HEK293T (cell line): Measurements from ENCODE around the gene PDCD2L.
"Not testable (repeated sequence)": the region's sequence is repeated elsewhere in the genome, so short reads cannot be mapped to it uniquely, and the experiment has no call there.

Experiments
- CTCF ChIA-PET: fragments of 350-600 bp; formaldehyde crosslinking; extraction: SDS; loops from one replicate; lab custom pipeline; 2021; ENCODE audit warnings: antibody characterized with exemption, inconsistent platforms; lab: Yijun Ruan, JAX
- POLR2A ChIA-PET: fragments of 350-600 bp; formaldehyde crosslinking; extraction: SDS; loops from one replicate; lab custom pipeline; 2020; ENCODE audit warnings: antibody characterized with exemption, inconsistent platforms; lab: Yijun Ruan, JAX
- DNase-seq: peaks from one replicate; pipeline ENCODE4 v3.0.0; 2012; ENCODE audit warnings: mixed read lengths; ENCODE audit errors: extremely low spot score
- ARNT ChIP-seq: fragments of 450-650 bp; IDR thresholded peaks from 2 replicates; pipeline ENCODE4 v1.6.1; 2017; ENCODE audit warnings: mild to moderate bottlenecking
- BHLHE40 ChIP-seq: fragments of 450-650 bp; IDR thresholded peaks from 2 replicates; pipeline ENCODE4 v1.6.1; 2016; ENCODE audit warnings: mild to moderate bottlenecking, moderate library complexity, borderline replicate concordance
- CTBP1 ChIP-seq: fragments of 450-650 bp; IDR thresholded peaks from 2 replicates; pipeline ENCODE4 v1.6.1; 2016; ENCODE audit warnings: borderline replicate concordance
- ELF4 ChIP-seq: fragments of 450-650 bp; IDR thresholded peaks from 2 replicates; pipeline ENCODE4 v1.6.1; 2017; ENCODE audit warnings: antibody characterized with exemption
- FOXA1 ChIP-seq: fragments of 450-650 bp; IDR thresholded peaks from 2 replicates; pipeline ENCODE4 v1.6.1; 2016; ENCODE audit warnings: mild to moderate bottlenecking
- FOXK2 ChIP-seq: fragments of 450-650 bp; IDR thresholded peaks from 2 replicates; pipeline ENCODE4 v1.6.1; 2016; ENCODE audit warnings: mild to moderate bottlenecking
- FOXM1 ChIP-seq: fragments of 450-650 bp; IDR thresholded peaks from 2 replicates; pipeline ENCODE4 v1.6.1; 2017; ENCODE audit warnings: mild to moderate bottlenecking, borderline replicate concordance
- HDGF ChIP-seq: fragments of 450-650 bp; IDR thresholded peaks from 2 replicates; pipeline ENCODE4 v1.6.1; 2017; ENCODE audit warnings: antibody characterized with exemption, borderline replicate concordance
- L3MBTL2 ChIP-seq: fragments of 450-650 bp; conservative IDR thresholded peaks from 2 replicates; pipeline ENCODE4 v1.6.1; 2016; ENCODE audit warnings: mild to moderate bottlenecking
- LEF1 ChIP-seq: fragments of 450-650 bp; IDR thresholded peaks from 2 replicates; pipeline ENCODE4 v1.6.1; 2017; ENCODE audit warnings: mild to moderate bottlenecking, borderline replicate concordance
- NFRKB ChIP-seq: fragments of 450-650 bp; IDR thresholded peaks from 2 replicates; pipeline ENCODE4 v1.6.1; 2016; ENCODE audit warnings: mild to moderate bottlenecking, moderate library complexity
- SP1 ChIP-seq: fragments of 450-650 bp; IDR thresholded peaks from 2 replicates; pipeline ENCODE4 v1.6.1; 2017
- SUZ12 ChIP-seq: fragments of 450-650 bp; IDR thresholded peaks from 2 replicates; pipeline ENCODE4 v1.6.1; 2016; ENCODE audit warnings: mild to moderate bottlenecking
- TARDBP ChIP-seq: fragments of 450-650 bp; IDR thresholded peaks from 2 replicates; pipeline ENCODE4 v1.6.1; 2016
- ZNF384 ChIP-seq: fragments of 450-650 bp; IDR thresholded peaks from 2 replicates; pipeline ENCODE4 v1.6.1; 2016
- TF ChIP-seq, protein P1 (sequence below): fragments of 450-650 bp; IDR thresholded peaks from 2 replicates; pipeline ENCODE4 v1.6.1; 2016

PDCD2L gene

DNA sequence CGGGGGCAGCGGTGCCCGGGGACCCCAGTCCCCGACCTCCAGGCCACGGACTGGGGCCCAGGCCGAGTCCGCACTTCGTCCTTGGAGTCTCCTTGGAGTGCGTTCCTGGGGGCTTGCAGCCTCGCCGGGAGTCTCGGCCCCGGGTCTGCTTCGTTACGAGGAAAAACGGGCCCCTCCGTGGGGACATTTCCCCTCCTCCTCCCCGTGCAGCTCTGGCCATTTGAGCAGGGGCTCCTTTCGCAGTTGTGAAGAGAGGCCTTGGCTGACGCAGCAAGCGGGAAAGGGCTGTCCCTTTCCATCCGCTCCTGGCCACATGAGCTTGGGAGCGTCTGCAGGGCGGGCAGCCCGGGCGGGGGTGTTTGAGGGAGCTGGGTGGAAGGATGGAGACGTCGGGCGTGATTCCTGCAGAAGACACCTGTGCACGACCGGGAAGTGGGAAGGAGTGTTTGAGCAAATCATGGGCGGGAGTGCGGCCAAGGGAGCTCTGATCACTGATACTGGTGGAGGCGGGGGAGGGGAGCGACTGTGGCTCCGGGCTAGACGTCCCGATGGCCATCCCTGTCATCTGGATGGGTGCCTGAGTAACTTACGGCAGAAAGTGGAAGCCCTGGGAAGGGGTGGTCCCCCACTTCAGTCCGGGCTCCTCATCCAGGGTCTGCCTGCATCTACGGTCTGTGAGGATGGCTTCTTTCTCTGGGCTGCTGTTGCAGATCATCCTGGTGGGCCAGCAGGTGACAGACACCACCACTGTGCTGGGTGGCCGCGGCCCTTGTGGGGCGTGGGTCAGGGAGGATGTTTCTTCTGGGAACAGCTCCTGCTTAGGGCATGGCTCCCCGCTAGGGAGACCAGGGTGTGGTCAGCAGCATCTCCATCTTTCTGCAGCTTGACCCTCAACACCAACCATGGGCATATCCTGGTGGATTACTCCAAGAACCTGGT, 38.5 kb upstream of the PDCD2L start:
- DNase-seq, result peak; percentile 29
- ChIA-PET POLR2A (interaction anchor here (1.1 to 1.5 kb wide), 3 partner anchors 8 to 186 kb away, joined by 3 to 5 read pairs (median 5); no protein-coding TSS in a partner anchor), CTCF (no interaction called here)
- TF ChIP-seq ARNT (no peak), BHLHE40 (no peak), L3MBTL2 (no peak), NFRKB (no peak), CTBP1 (no peak), SP1 (no peak), HDGF (no peak), FOXA1 (no peak), FOXM1 (no peak), FOXK2 (no peak)

DNA sequence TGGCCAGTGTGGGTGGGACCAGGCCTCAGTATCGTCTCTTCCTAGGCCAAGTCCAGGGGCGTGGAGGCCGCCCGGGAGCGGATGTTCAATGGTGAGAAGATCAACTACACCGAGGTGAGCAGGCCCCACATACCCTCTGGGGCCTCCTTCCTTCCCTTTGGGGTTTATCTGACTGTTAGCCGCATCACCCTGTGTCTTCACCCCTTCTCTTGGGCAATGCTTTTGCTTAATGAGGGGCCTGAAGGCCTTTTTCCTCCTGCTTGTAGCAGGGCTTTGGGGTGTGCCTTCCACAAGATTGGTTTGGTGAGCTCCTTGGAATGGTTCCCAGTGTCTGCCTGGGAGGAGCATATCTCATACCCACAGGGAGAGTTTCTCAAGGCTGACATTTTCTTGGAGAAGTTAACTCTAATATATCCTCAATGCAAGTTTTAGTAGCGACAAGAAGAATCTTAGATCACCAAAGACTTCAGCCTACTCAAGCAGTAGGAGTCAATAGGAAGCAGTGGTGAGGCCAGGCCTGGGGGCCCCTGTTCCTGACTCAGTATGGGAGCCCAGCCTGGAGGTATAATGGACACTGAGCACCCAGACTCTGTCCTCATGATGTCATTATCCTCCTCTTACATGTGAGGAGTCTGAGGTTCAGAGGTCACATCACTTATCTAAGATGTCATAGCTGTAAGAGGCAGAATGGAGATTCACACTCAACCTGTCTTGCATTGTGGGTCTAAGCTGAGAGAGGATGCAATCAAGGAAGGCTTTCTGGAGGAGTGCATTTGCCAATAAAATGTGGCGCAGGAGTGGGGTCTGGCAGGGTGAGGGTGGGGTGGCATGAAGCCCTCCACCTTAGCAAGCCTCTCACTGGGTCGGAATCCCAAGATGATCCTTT, 37.2 kb upstream of the PDCD2L start:
- CTCF ChIA-PET, result no interaction called here
- no peak for TF ChIP-seq L3MBTL2
- no peak for TF ChIP-seq ARNT
- TF ChIP-seq FOXK2, result no peak
- TF ChIP-seq BHLHE40, result no peak
- no peak for TF ChIP-seq SUZ12
- TF ChIP-seq LEF1, result no peak
- TF ChIP-seq CTBP1, result no peak
- TF ChIP-seq FOXM1, result no peak
- POLR2A ChIA-PET, result no interaction called here
- DNase-seq, result no peak

DNA sequence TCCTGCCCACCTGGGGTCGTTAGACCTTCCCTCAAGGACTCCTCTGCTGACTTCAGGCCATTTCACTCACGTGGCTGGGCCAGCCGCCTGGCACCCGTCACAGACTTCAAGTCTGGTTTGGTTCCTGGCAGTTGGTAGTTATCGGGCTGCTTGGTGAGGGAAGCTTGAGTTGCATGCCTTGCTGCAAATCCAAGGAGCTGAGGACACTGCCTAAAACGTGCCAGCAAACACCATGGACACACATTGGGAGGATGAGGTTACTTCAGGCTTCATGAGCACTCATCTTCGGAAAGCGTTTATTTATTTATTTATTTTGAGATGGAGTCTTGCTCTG, 36.6 kb upstream of the PDCD2L start:
- POLR2A ChIA-PET, result no interaction called here
- TF ChIP-seq HDGF, result no peak
- no peak for TF ChIP-seq NFRKB
- no peak for TF ChIP-seq TARDBP
- TF ChIP-seq ZNF384, result no peak
- TF ChIP-seq LEF1, result no peak
- no peak for DNase-seq
- CTCF ChIA-PET, result interaction anchor here (0.6 kb wide), 1 partner anchor 126 kb away, joined by 3 read pairs; no protein-coding TSS in a partner anchor

DNA sequence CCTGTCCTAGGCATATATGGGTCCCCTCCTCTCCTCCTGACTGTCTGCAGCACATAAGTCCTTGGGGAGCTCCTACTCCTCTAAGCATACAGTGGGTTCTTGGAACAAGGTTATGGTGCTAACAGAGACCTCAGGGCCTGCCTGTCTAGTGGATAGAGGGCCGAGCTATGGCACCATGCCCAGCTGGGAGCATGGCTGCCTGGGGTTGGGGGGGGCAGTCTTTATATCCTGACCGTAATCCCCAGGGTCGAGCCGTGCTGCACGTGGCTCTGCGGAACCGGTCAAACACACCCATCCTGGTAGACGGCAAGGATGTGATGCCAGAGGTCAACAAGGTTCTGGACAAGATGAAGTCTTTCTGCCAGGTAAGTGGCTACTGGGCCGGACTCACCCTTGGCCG, 35.9 kb upstream of the PDCD2L start:
- CTCF ChIA-PET, result no interaction called here
- TF ChIP-seq FOXA1, result no peak
- TF ChIP-seq BHLHE40, result no peak
- no peak for TF ChIP-seq ELF4
- no peak for TF ChIP-seq FOXK2
- TF ChIP-seq L3MBTL2, result no peak
- no peak for TF ChIP-seq ARNT
- TF ChIP-seq NFRKB, result no peak
- TF ChIP-seq TARDBP, result no peak
- no peak for TF ChIP-seq SUZ12
- no peak for TF ChIP-seq SP1
- TF ChIP-seq CTBP1, result no peak
- TF ChIP-seq FOXM1, result no peak
- TF ChIP-seq, protein P1, sequence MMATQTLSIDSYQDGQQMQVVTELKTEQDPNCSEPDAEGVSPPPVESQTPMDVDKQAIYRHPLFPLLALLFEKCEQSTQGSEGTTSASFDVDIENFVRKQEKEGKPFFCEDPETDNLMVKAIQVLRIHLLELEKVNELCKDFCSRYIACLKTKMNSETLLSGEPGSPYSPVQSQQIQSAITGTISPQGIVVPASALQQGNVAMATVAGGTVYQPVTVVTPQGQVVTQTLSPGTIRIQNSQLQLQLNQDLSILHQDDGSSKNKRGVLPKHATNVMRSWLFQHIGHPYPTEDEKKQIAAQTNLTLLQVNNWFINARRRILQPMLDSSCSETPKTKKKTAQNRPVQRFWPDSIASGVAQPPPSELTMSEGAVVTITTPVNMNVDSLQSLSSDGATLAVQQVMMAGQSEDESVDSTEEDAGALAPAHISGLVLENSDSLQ, result no peak
- TF ChIP-seq HDGF, result no peak
- no peak for TF ChIP-seq LEF1
- no peak for TF ChIP-seq ZNF384
- POLR2A ChIA-PET, result no interaction called here
- DNase-seq, result no peak

DNA sequence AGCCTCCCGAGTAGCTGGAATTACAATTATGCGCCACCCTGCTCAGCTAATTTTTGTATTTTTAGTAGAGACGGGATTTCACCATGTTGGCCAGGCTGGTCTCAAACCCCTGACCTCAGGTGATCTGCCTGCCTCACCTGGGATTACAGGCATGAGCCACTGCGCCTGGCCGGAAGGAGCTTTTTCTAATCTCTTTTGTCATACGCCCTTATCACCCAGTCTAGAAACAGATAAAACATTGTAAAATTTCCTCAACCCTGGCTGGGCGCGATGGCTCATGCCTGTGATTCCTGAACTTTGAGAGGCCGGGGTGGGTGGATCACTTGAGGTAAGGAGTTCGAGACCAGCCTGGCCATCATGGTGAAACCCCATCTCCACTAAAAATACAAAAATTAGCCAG, 35.0 kb upstream of the PDCD2L start:
- POLR2A ChIA-PET, CTCF ChIA-PET, DNase-seq: not testable (repeated sequence)

DNA sequence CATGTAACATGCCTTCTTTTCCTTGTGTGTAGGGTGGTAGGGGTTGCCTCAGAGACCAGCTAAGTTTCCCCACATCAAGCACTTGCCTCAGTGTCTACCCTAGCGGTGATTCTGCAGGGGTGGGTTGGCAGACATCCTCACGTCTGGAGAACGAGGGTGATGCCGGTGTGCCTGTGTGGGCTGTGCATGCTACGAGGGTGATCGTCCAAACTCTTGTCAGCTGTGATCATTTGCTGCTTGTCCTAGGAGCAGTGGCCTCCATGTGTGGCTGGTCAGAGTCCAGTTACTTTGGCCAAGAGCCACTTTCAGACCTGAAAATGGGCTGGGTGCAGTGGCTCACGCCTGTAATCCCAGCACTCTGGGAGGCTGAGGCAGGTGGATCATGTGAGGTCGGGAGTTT, 34.1 kb upstream of the PDCD2L start:
- ChIA-PET POLR2A (interaction anchor here (1.4 kb wide), 1 partner anchor 11 kb away, joined by 3 read pairs; no protein-coding TSS in a partner anchor), CTCF (no interaction called here)
- DNase-seq, result no peak
- no peak for TF ChIP-seq FOXK2
- TF ChIP-seq FOXA1, result no peak
- TF ChIP-seq CTBP1, result no peak
- no peak for TF ChIP-seq BHLHE40
- no peak for TF ChIP-seq LEF1
- no peak for TF ChIP-seq FOXM1
- no peak for TF ChIP-seq ZNF384
- TF ChIP-seq SUZ12, result no peak
- TF ChIP-seq L3MBTL2, result no peak
- no peak for TF ChIP-seq NFRKB
- no peak for TF ChIP-seq TARDBP
- TF ChIP-seq ELF4, result no peak
- TF ChIP-seq, protein P1, result no peak
- no peak for TF ChIP-seq HDGF
- no peak for TF ChIP-seq SP1
- no peak for TF ChIP-seq ARNT
